GM10266 (cell line): ENCODE measurements around the gene RPL13.

ENCODE experiments used
- DNase-seq: peaks from one replicate; pipeline ENCODE4 v3.0.0; 2012; ENCODE audit errors: extremely low spot score
- TF ChIP-seq, protein P1 (sequence below): IDR thresholded peaks from 2 replicates; pipeline ENCODE4 v1.5.1; 2012; ENCODE audit warnings: mild to moderate bottlenecking, low read depth; ENCODE audit not compliant: control insufficient read depth, insufficient read depth; ENCODE audit errors: missing control alignments

Gene RPL13

DNA sequence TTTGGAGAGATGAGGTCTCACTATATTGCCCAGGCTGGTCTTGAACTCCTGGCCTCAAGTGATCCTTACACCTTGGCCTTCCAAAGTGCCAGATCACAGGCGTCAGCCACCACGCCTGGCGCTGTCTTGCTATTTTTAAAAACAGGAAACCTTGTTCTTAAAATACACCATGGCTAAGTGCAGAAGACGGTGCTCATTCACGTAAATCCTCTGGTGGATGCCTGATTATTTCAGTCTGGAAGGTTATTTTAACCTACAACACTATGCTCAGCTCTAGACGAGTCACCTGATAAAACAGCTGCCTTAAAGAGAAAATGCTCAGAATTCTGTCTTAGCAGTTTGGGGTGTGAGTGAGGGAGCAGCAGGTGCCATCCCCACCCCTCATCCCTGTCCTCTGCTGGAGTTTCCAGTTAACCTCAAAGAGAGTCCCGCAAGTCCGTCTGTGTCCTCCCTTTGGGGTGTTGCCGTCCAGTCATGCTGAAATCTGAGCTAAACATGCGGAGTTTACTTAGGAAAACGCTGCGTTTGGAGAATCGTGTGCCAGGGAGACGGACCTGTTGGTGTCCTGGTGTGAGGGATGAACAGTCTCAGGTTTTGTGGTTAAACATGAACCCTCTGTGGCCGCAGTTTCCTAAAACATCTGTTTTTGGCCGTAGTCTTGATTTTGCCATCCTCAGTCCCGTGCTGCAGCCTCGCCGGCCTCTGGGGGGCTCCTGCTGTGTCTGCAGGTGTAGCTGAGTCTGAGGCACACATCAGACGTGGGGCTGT, 35.2 kb upstream of the RPL13 start:
- TF ChIP-seq, protein P1, sequence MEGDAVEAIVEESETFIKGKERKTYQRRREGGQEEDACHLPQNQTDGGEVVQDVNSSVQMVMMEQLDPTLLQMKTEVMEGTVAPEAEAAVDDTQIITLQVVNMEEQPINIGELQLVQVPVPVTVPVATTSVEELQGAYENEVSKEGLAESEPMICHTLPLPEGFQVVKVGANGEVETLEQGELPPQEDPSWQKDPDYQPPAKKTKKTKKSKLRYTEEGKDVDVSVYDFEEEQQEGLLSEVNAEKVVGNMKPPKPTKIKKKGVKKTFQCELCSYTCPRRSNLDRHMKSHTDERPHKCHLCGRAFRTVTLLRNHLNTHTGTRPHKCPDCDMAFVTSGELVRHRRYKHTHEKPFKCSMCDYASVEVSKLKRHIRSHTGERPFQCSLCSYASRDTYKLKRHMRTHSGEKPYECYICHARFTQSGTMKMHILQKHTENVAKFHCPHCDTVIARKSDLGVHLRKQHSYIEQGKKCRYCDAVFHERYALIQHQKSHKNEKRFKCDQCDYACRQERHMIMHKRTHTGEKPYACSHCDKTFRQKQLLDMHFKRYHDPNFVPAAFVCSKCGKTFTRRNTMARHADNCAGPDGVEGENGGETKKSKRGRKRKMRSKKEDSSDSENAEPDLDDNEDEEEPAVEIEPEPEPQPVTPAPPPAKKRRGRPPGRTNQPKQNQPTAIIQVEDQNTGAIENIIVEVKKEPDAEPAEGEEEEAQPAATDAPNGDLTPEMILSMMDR = peak; percentile 21
- peak; percentile 71 for DNase-seq

DNA sequence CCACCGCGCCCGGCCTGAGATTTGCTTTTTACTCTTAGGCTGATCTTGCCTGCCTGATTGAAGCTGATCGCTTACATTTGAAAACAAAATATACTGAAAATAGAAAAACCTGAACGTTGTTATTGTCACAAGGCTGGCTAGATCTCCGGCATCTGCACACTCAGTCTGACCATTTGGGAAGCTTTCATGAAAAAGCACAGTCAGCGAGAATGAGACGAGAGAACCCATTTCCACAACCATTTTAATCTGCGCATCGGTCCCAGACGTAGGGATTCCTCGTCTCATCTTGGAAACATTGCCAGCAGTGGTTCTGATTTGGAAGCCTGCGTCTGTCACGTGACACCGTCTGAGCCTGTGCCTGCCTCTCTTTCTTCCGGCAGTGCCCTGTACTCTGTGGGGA, 31.4 kb upstream of the RPL13 start:
- no peak for DNase-seq
- TF ChIP-seq, protein P1 = no peak

DNA sequence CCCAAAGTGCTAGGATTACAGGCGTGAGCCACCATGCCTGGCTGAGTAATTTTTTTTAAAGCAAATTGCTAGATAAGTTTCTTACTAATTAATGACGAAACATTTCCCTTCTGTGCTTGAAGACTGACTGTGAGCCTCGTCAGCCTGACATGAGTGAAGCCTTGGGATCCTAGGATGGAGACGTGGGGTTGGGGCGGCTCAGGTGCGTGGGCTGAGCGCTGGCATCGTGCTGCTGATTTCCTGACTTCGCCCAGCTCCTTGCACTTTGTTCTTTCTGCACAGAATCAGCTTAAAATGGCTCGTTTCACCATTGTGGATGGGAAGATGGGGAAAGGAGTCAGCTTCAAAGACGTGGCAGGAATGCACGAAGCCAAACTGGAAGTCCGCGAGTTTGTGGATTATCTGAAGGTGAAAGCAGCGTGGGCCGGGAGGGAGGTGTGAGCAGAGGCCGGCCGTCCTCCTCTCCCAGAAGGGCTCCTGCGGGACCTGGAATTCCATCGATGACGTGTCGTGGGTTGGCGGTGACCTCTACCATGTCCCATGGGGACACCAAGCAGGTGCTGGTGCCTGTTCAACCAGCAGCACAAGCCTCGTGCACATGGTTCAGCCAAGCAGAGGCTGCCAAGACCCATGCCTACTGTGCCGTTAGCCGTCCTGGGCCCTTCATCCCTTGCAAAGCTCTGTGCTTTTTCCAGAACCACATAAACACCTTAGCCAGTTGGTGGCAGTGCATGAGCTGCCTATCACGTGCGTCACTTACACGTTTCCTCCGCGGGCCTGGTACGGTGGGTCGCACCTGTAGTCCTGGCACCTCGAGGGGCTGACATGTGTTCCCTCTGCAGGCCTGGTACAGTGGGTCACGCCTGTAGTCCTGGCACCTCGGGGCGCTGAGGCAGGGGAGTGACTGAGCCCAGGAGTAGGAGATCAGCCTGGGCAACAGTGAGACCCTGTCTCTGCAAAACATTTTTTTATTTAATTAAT, 29.8 kb upstream of the RPL13 start:
- TF ChIP-seq, protein P1 = no peak
- no peak for DNase-seq

DNA sequence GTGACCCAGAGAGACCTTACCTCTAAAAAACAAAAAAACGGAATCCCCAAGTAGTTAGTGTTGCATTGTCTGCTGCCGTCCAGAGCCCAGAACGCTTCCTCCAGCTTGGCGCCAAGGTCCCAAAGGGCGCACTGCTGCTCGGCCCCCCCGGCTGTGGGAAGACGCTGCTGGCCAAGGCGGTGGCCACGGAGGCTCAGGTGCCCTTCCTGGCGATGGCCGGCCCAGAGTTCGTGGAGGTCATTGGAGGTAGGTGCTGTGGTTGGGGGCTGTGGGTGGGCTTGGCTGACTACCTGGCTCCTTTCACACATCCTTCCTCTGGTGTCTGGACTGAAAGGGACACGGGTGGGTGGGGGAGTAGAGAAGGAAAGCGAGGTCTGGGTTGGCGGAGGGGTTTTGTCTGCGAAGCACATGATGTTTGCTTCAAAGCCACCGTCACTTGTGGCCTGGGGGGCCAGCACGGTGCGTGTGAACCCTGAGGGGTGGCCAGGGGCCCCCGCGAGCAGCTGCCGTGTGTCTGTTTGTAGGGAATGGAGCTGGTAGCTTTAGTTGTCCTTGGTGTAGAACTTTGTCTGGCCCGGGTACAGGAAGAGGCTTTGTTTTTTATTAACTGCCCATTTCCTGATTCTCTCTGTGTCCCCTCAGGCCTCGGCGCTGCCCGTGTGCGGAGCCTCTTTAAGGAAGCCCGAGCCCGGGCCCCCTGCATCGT, 28.5 kb upstream of the RPL13 start:
- DNase-seq = no peak
- TF ChIP-seq, protein P1 = no peak

DNA sequence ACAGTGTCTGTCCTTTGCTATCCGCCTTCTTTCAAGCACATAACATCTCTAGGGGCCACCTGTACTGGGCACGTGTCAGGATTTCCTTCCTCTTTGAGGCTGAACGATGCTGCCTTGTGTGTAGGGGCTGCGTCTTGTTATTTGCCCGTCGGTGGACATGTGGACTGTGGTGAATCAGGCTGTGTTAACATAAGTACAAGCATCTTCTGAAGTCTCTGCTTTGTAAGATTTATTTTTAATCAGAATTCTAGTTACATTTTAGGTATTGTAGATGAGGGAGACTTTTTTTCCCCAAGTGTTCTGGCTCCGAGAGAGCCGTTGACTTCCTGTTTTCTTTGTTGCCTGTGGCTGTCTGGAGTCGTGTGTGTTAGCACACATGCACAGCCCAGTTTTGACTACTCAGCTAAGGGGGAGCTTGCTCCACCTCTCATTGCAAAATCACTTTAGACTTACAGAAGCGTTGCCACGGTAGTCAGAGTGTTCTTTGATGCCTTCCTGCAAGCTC, 26.2 kb upstream of the RPL13 start:
- DNase-seq = no peak
- TF ChIP-seq, protein P1 = no peak

DNA sequence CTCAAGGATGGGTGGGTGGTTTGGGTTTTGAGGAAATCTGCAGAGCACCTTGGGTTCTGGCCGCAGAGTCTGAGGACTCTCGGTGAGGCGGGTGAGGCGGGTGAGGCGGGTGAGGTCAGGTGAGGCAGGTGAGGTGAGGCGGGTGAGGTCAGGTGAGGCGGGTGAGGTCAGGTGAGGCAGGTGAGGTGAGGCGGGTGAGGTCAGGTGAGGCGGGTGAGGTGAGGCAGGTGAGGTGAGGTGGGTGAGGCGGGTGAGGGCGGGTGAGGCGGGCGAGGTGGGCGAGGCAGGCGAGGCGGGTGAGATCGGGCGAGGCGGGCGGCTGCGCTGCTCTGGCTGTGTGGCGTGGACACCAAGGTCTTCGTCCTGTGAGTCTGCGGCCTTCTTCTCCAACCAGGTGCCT, 24.1 kb upstream of the RPL13 start:
- DNase-seq = no peak
- TF ChIP-seq, protein P1 = no peak
